NCI-H2107 (cell line): ENCODE data around the gene KEL.

Experiments
- DNase-seq: peaks from one replicate; lab custom pipeline; 2025; lab: John Stamatoyannopoulos, UW

The KEL gene

GRCh38 chr7:142960955-142961512 is 1.1 kb downstream of the KEL start:
- DNase-seq, result no peak

- no peak for DNase-seq
These were observed 3.0 kb downstream of the KEL start for GRCh38 chr7:142959202-142959601.

GRCh38 chr7:142957723-142958122 is 4.4 kb downstream of the KEL start:
- DNase-seq, result no peak

GRCh38 chr7:142956951-142957623 is 5.1 kb downstream of the KEL start:
- no peak for DNase-seq

GRCh38 chr7:142954680-142955268 is 7.4 kb downstream of the KEL start:
- DNase-seq, result no peak

- no peak for DNase-seq
These were observed 11.9 kb downstream of the KEL start for GRCh38 chr7:142950235-142950634.

- no peak for DNase-seq
These were observed 13.6 kb downstream of the KEL start for GRCh38 chr7:142948603-142949002.

- no peak for DNase-seq
These were observed 17.2 kb downstream of the KEL start for GRCh38 chr7:142945001-142945400.

GRCh38 chr7:142943706-142944268 is 18.4 kb downstream of the KEL start:
- DNase-seq, result no peak

- DNase-seq, result no peak
These were observed 19.4 kb downstream of the KEL start for GRCh38 chr7:142942746-142943145.

- no peak for DNase-seq
These were observed 20.6 kb downstream of the KEL start for GRCh38 chr7:142941541-142941940.

GRCh38 chr7:142940966-142941535 is 21.1 kb downstream of the KEL start:
- DNase-seq, result no peak

GRCh38 chr7:142939226-142939910 is 22.8 kb downstream of the KEL start, which contains the start of gene LLCFC1:
Gene LLCFC1, plus strand, starts transcription at chr7:142939484. Its CDS starts 138 bp downstream, at chr7:142939622.
- DNase-seq, result no peak

GRCh38 chr7:142938611-142939010 is 23.6 kb downstream of the KEL start:
- no peak for DNase-seq

- no peak for DNase-seq
These were observed 26.1 kb downstream of the KEL start for GRCh38 chr7:142935941-142936565.

- DNase-seq, result no peak
These were observed 28.1 kb downstream of the KEL start for GRCh38 chr7:142934056-142934455.

- no peak for DNase-seq
These were observed 28.5 kb downstream of the KEL start, which contains the start of gene TRPV5 for GRCh38 chr7:142933624-142934023. Gene TRPV5, minus strand, starts transcription at chr7:142933746. Its CDS starts 287 bp downstream, at chr7:142933459.

GRCh38 chr7:142933092-142933475 is 29.1 kb downstream of the KEL start:
- no peak for DNase-seq

GRCh38 chr7:142932386-142933091 is 29.6 kb downstream of the KEL start:
- no peak for DNase-seq

GRCh38 chr7:142930126-142930730 is 31.9 kb downstream of the KEL start:
- DNase-seq, result no peak

GRCh38 chr7:142927949-142928348 is 34.2 kb downstream of the KEL start:
- DNase-seq, result no peak
